ENCODE data around the gene PACC1. TPM values are rescaled to one million over a fixed set of nuclear protein-coding genes. Genes with fewer than 3 reads are reported as not detected.
"Not testable (repeated sequence)": the region's sequence is repeated elsewhere in the genome, so short reads cannot be mapped to it uniquely, and the experiment has no call there.

The PACC1 gene
- total RNA-seq, 4 donors from 2014 or later = 2.2 to 5.0 (median 3.7) TPM

GRCh38 chr1:212397171-212397570 lies 17.5 kb downstream of the PACC1 start:
- Histone ChIP-seq H3K27ac (replicated peaks in 1 of 4) (no peak overlapping the region), H3K4me3 (no peak overlapping the region), H3K36me3 (no peaks in the 10 kb centered on the region), H3K27me3 (no peaks in the 10 kb centered on the region), H3K9me3 (peaks cover 0 to 16% (median 15%) of the 10 kb centered on the region in 4 donors), H3K4me1 (no peaks in the 10 kb centered on the region)
- no peak for DNase-seq (ENCODE audit: extremely low spot score)
- TF ChIP-seq CTCF (IDR thresholded peaks at IDR 0.05) (no peak), POLR2AphosphoS5 (IDR thresholded peaks at IDR 0.05) (no peak), EP300 (IDR thresholded peaks at IDR 0.05) (no peak), POLR2A (IDR thresholded peaks at IDR 0.05; ENCODE audit: low read depth) (no peak)
- intact Hi-C loops (cut with DNase I) = no loop called here
- WGBS = 100% methylated on average over 1 of the region's 1 CpG

- peaks cover 0 to 16% (median 15%) of the 10 kb centered on the region in 4 donors for H3K9me3 ChIP-seq
- no peaks in the 10 kb centered on the region for H3K36me3 ChIP-seq
- H3K4me3 ChIP-seq = no peak overlapping the region
- H3K27me3 ChIP-seq = no peaks in the 10 kb centered on the region
- 96% methylated on average over 3 of the region's 3 CpGs for WGBS
- TF ChIP-seq EP300 (IDR thresholded peaks at IDR 0.05) = no peak
- no peak for TF ChIP-seq POLR2A (IDR thresholded peaks at IDR 0.05; ENCODE audit: low read depth)
- no peak for TF ChIP-seq CTCF (IDR thresholded peaks at IDR 0.05)
- no peak for TF ChIP-seq POLR2AphosphoS5 (IDR thresholded peaks at IDR 0.05)
- intact Hi-C loops (cut with DNase I) = no loop called here
- no peak for DNase-seq (ENCODE audit: extremely low spot score)
- H3K4me1 ChIP-seq = no peaks in the 10 kb centered on the region
- H3K27ac ChIP-seq (replicated peaks in 1 of 4) = no peak overlapping the region
Observed at GRCh38 chr1:212396638-212397037, 18.0 kb downstream of the PACC1 start.

- H3K4me1 ChIP-seq; DNase-seq (ENCODE audit: extremely low spot score); H3K4me3 ChIP-seq; H3K27ac ChIP-seq (replicated peaks in 1 of 4); H3K27me3 ChIP-seq; H3K36me3 ChIP-seq; intact Hi-C loops (cut with DNase I): not testable (repeated sequence)
- 91% methylated on average over 5 of the region's 6 CpGs for WGBS
- H3K9me3 ChIP-seq = peaks cover 0 to 20% (median 16%) of the 10 kb centered on the region in 4 donors
Observed at GRCh38 chr1:212395678-212396437, 18.8 kb downstream of the PACC1 start.

GRCh38 chr1:212388985-212389716 lies 25.5 kb downstream of the PACC1 start:
- Histone ChIP-seq H3K9me3 (peaks cover 0 to 9% (median 4%) of the 10 kb centered on the region in 4 donors), H3K36me3 (peaks cover 6 to 36% (median 27%) of the 10 kb centered on the region in 4 donors), H3K27ac (replicated peaks in 1 of 4) (no peak overlapping the region), H3K27me3 (no peaks in the 10 kb centered on the region), H3K4me3 (no peak overlapping the region), H3K4me1 (no peaks in the 10 kb centered on the region)
- no peak for DNase-seq (ENCODE audit: extremely low spot score)
- TF ChIP-seq POLR2A (IDR thresholded peaks at IDR 0.05; ENCODE audit: low read depth) (no peak), EP300 (IDR thresholded peaks at IDR 0.05) (no peak), POLR2AphosphoS5 (IDR thresholded peaks at IDR 0.05) (no peak), CTCF (IDR thresholded peaks at IDR 0.05) (no peak)
- intact Hi-C loops (cut with DNase I) = no loop called here
- 96% methylated on average over 1 of the region's 1 CpG for WGBS

GRCh38 chr1:212386029-212386428 lies 28.7 kb downstream of the PACC1 start:
- TF ChIP-seq POLR2AphosphoS5 (IDR thresholded peaks at IDR 0.05) (no peak), CTCF (IDR thresholded peaks at IDR 0.05) (no peak), EP300 (IDR thresholded peaks at IDR 0.05) (no peak), POLR2A (IDR thresholded peaks at IDR 0.05; ENCODE audit: low read depth) (no peak)
- Histone ChIP-seq H3K9me3 (peaks cover 0 to 8% (median 4%) of the 10 kb centered on the region in 4 donors), H3K27me3 (no peaks in the 10 kb centered on the region), H3K4me1 (no peaks in the 10 kb centered on the region), H3K36me3 (peaks cover 6 to 42% (median 30%) of the 10 kb centered on the region in 4 donors), H3K27ac (replicated peaks in 1 of 4) (no peak overlapping the region), H3K4me3 (no peak overlapping the region)
- DNase-seq (ENCODE audit: extremely low spot score) = no peak
- intact Hi-C loops (cut with DNase I) = no loop called here
- 80% methylated on average over 1 of the region's 1 CpG for WGBS
